Duodenal mucosa (tissue), 2 donors: ENCODE data around the gene LENEP.
A peak's percentile ranks its signal among the peaks of the same experiment; 100 is the strongest.

Source experiments
- H3K27ac ChIP-seq: one replicate; pipeline ENCODE4 v1.7.0; 2013; ENCODE audit warnings: low read depth, low read length
- H3K27me3 ChIP-seq, 2 donors: one replicate each; pipeline ENCODE4 v1.7.0; 2013; ENCODE audit warnings: low read length in 2 of 2, control low read depth in 1 of 2; ENCODE audit not compliant: insufficient read depth in 2 of 2, control insufficient read depth in 1 of 2
- H3K36me3 ChIP-seq, 2 donors: one replicate each; pipeline ENCODE4 v1.7.0; 2013; ENCODE audit warnings: low read length in 2 of 2, control low read depth in 1 of 2; ENCODE audit not compliant: insufficient read depth in 2 of 2, control insufficient read depth in 1 of 2
- H3K4me1 ChIP-seq, 2 donors: one replicate each; pipeline ENCODE4 v1.7.0; 2013; ENCODE audit warnings: low read length in 2 of 2, control low read depth in 1 of 2; ENCODE audit not compliant: insufficient read depth in 2 of 2, control insufficient read depth in 1 of 2
- H3K4me3 ChIP-seq, 2 donors: one replicate each; pipeline ENCODE4 v1.7.0; 2013; ENCODE audit warnings: low read length in 2 of 2, low read depth in 1 of 2
- H3K9ac ChIP-seq, 2 donors: one replicate each; pipeline ENCODE4 v1.7.0; 2013; ENCODE audit warnings: low read length in 2 of 2, low read depth in 1 of 2
- H3K9me3 ChIP-seq, 2 donors: one replicate each; pipeline ENCODE4 v1.7.0; 2013; ENCODE audit warnings: low read length in 2 of 2, control low read depth in 1 of 2; ENCODE audit not compliant: control insufficient read depth in 1 of 2

LENEP gene

GRCh38 chr1:154969246-154969645 lies 24.1 kb upstream of the LENEP start:
- Histone ChIP-seq H3K4me3 (peak overlapping the region; percentile 48 to 53), H3K9ac (peak overlapping the region in 1 of 2 donors; percentile 50), H3K36me3 (peaks cover 27 to 61% of the 10 kb centered on the region in 2 donors), H3K4me1 (peaks cover 40 to 43% of the 10 kb centered on the region in 2 donors), H3K27me3 (no peaks in the 10 kb centered on the region), H3K9me3 (no peaks in the 10 kb centered on the region), H3K27ac (peak overlapping the region; percentile 17)

DNA sequence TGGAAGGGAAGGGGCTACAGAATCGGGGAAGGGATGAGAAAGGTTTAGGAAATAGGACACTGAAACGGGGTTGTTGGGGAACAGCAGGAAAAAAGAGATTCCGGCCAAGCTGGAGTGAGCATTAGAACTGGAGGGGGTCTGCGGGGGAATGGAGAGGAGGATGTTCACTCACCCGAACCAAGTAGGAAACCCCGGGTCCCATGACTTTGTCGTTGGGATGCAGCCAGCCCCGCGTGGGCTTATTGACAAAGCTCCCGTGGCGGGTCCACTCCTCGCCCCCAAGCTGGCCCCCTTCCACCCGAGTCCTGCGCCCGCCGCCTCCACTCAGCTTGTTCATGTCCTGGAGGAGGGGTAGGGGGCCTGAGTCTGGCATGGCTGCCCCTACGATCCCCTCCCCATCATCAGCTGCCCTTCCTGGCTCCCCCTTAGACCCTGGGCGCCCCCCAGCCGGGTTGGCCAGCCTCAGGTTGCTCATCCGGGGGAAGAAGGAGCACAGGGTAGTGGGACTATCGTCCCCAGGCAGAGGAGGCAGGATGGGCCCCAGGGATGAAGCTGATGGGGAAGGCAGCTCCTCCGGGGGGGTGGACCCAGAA lies 23.4 kb upstream of the LENEP start:
- peaks cover 40 to 43% of the 10 kb centered on the region in 2 donors for H3K4me1 ChIP-seq
- no peaks in the 10 kb centered on the region for H3K9me3 ChIP-seq
- no peaks in the 10 kb centered on the region for H3K27me3 ChIP-seq
- H3K4me3 ChIP-seq: peak overlapping the region; percentile 48 to 53
- peak overlapping the region; percentile 50 to 57 for H3K9ac ChIP-seq
- peak overlapping the region; percentile 77 for H3K27ac ChIP-seq
- peaks cover 21 to 54% of the 10 kb centered on the region in 2 donors for H3K36me3 ChIP-seq

- H3K27ac ChIP-seq: peak within 1 kb of the TSS; percentile 77
- peak within 1 kb of the TSS; percentile 50 to 57 for H3K9ac ChIP-seq
- H3K36me3 ChIP-seq: peaks cover 15 to 47% of the 10 kb centered on the region in 2 donors
- no peaks in the 10 kb centered on the region for H3K9me3 ChIP-seq
- no peaks in the 10 kb centered on the region for H3K27me3 ChIP-seq
- H3K4me3 ChIP-seq: peak within 1 kb of the TSS; percentile 53 to 55
- peaks cover 40 to 43% of the 10 kb centered on the region in 2 donors for H3K4me1 ChIP-seq
Observed at GRCh38 chr1:154970631-154971340, 22.6 kb upstream of the LENEP start, which contains the start of gene SHC1. SHC1 (minus strand) TSS chr1:154970747; CDS start chr1:154970526, 221 bp downstream.

- Histone ChIP-seq H3K4me1 (peaks cover 43 to 45% of the 10 kb centered on the region in 2 donors), H3K4me3 (peak overlapping the region; percentile 53 to 55), H3K9me3 (no peaks in the 10 kb centered on the region), H3K36me3 (peaks cover 12 to 40% of the 10 kb centered on the region in 2 donors), H3K27ac (peak overlapping the region; percentile 77), H3K27me3 (no peaks in the 10 kb centered on the region), H3K9ac (peak overlapping the region; percentile 34 to 50)
Observed at GRCh38 chr1:154971341-154971998, 21.9 kb upstream of the LENEP start.

DNA sequence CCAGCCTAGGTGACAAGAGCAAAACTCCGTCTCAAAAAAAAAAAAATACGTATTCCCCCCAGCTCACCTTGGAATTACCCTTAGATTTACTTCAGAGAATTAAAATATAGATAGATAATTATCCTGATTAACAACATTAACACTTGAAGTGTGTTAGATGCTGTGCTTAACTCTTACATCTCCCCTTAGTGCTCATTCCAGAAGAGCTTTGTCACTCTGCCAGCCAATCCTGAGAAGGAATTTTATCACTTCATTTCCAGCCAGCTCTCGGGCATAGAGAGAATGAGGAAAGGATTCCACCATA lies 21.2 kb upstream of the LENEP start:
- Histone ChIP-seq H3K36me3 (peaks cover 8 to 33% of the 10 kb centered on the region in 2 donors), H3K4me1 (peaks cover 43 to 46% of the 10 kb centered on the region in 2 donors), H3K9me3 (no peaks in the 10 kb centered on the region), H3K9ac (peak overlapping the region; percentile 71 to 96), H3K4me3 (peak overlapping the region; percentile 76 to 83), H3K27ac (peak overlapping the region; percentile 87), H3K27me3 (no peaks in the 10 kb centered on the region)

DNA sequence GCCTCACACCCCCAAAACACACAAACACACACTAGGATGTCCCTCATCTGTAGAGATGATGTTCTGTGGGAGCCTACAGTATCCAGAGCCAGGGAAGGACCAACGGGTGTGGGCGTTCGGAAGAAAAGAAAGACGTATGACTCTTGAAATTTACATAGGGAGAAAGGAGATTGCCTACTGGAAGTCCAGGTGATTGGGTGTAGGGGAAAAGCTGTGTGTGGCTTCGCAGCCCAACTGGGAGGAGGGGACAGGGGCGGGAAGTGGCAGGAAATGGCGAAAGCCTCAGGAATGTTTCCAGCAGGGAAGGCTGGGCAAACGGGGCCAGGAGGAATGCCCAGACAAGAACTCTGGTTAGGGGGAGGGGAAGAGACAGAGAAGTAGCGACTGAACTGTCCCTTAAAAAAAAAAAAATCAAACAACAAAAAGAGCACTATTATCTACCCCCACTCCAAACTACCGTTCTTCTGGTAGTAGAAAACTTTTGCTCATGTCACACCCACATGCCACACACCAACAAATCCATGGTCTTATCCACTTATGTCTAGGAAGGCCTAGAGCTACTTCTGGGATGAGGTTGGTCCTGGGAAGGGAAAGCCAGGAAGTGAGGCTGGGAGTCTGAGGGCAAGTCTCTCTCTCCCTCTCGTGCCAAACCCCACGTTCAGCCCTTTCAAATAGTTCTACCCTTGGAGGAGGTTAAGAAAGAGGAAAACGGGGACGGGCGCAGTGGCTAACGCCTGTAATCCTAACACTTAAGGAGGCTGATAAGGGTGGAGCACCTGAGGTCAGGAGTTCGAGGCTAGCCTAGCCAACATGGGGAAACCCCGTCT lies 20.7 kb upstream of the LENEP start:
- peak overlapping the region; percentile 71 to 96 for H3K9ac ChIP-seq
- H3K27ac ChIP-seq: peak overlapping the region; percentile 87
- H3K36me3 ChIP-seq: peaks cover 3 to 28% of the 10 kb centered on the region in 2 donors
- no peaks in the 10 kb centered on the region for H3K9me3 ChIP-seq
- peak overlapping the region; percentile 76 to 83 for H3K4me3 ChIP-seq
- no peaks in the 10 kb centered on the region for H3K27me3 ChIP-seq
- H3K4me1 ChIP-seq: peaks cover 43 to 46% of the 10 kb centered on the region in 2 donors

DNA sequence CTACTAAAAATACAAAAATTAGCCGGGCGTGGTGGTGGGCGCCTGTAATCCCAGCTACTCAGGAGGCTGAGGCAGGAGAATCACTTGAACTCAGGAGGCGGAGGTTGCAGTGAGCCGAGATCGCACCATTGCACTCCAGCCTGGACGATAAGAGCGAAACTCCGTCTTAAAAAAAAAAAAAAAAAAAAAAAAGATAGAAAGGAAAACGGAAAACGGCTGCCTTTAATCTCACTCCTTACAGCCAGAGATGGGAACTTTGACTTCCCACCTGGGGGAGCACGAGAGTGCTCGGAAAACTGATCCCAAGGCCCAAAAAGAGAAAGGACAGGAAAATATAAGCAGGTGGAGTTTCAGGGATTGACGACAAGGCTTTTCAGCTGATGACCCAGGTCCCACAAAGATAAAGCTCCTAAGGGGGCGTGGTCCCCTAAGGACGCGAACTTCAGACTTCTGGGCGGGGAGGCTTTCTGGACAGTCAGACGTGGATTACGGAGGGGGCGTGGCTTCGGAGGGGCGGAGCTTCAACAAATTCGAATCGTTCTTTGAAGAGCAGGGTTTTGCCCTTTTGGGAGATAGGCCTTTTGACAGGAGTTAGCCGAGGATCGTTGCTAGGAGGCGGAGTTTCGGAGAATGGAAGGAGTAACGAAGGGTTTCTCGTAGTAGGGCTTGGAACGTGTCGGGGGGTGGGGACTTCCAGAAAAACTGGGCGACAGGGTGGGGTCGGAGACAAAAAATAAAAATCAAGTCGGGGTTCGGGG lies 19.9 kb upstream of the LENEP start:
- Histone ChIP-seq H3K9me3 (no peaks in the 10 kb centered on the region), H3K27me3 (no peaks in the 10 kb centered on the region), H3K4me3 (peak overlapping the region; percentile 76 to 83), H3K4me1 (peaks cover 43 to 46% of the 10 kb centered on the region in 2 donors), H3K27ac (peak overlapping the region; percentile 98), H3K9ac (peak overlapping the region; percentile 87 to 96), H3K36me3 (peaks cover 3 to 23% of the 10 kb centered on the region in 2 donors)

DNA sequence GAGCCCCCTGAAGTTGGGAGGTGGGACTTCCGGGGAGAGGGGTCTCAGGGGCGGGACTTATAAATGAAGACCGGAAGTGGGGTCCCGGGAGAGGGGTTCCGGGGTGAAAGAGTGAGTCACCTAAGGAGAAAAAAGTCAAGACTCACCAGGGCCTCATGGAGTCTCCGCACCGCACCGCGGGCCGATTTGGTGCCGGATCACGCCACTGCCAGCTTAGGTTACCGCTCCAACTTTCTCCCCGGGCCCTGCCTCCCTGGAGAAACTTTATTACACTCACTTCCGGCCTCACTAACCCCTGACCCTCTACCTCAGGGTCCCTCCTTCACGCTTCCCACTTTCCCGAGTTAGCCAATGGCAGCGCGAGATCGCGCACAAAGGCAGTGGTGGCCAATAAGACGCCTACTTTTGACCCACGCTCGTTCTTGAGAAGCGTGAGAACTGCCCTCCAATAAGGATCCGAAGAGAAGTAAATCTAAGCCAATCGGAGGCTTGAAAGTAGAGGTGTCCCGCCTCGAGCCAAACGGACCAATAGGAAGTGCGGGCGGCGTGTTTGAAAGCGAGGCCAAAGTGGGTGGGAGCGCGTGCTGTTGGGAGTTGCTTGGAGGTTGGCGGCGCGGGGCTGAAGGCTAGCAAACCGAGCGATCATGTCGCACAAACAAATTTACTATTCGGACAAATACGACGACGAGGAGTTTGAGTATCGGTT lies 19.1 kb upstream of the LENEP start, which contains the start of gene CKS1B:
Gene CKS1B, plus strand, starts transcription at position 580 of the 706 bp plus-strand sequence. Its CDS starts 65 bp downstream, at position 645.
- peaks cover 39 to 41% of the 10 kb centered on the region in 2 donors for H3K4me1 ChIP-seq
- H3K36me3 ChIP-seq: peaks cover 0 to 17% of the 10 kb centered on the region in 2 donors
- no peaks in the 10 kb centered on the region for H3K27me3 ChIP-seq
- H3K9me3 ChIP-seq: no peaks in the 10 kb centered on the region
- peak within 1 kb of the TSS; percentile 83 for H3K4me3 ChIP-seq
- peak within 1 kb of the TSS; percentile 98 for H3K27ac ChIP-seq
- H3K9ac ChIP-seq: peak within 1 kb of the TSS; percentile 96 to 100
